ENCODE results near the gene SETD1B. TPM values are rescaled to one million over a fixed set of nuclear protein-coding genes. Genes with fewer than 3 reads are reported as not detected.

SETD1B gene
- total and polyA plus RNA-seq, 2 experiments from 2014 or later, result 2.5 to 3.8 TPM

DNA sequence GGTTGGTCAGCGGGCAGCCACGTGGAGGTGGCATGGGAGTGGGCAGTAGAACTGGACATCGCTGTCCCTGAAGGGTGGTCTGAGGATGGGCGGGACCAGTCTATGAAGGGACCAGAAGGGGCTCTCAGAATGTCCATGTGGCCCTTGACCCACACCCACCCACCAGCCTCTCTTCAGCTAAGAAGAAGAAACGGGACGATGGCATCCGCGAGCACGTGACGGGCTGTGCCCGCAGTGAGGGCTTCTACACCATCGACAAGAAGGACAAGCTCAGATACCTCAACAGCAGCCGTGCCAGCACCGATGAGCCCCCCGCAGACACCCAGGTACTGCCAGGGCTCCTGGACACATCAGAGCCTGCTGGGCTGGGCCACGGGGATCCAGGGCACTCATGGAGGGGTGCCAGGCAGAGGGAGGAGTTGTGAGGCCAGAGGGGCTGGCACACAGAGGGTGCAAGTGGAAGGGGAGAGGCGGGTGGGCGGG, 21.3 kb downstream of the SETD1B start:
- Histone ChIP-seq H3K4me2 (no peak overlapping the region), H3K27ac (no peak overlapping the region), H3K27me3 (no peaks in the 10 kb centered on the region), H4K20me1 (ENCODE audit: insufficient read depth, poor library complexity, severe bottlenecking) (no peaks in the 10 kb centered on the region), H3K4me3 (no peak overlapping the region), H3K79me2 (no peaks in the 10 kb centered on the region), H3K4me1 (ENCODE audit: insufficient read depth) (no peaks in the 10 kb centered on the region), H3K9me2 (replicated peaks; ENCODE audit: insufficient read depth) (no peaks in the 10 kb centered on the region), H3K36me3 (replicated peaks; ENCODE audit: insufficient read depth, low read depth) (no peaks in the 10 kb centered on the region), H3K9me3 (ENCODE audit: low read depth) (no peaks in the 10 kb centered on the region), H2AFZ (no peak overlapping the region)
- TF ChIP-seq, protein P1, sequence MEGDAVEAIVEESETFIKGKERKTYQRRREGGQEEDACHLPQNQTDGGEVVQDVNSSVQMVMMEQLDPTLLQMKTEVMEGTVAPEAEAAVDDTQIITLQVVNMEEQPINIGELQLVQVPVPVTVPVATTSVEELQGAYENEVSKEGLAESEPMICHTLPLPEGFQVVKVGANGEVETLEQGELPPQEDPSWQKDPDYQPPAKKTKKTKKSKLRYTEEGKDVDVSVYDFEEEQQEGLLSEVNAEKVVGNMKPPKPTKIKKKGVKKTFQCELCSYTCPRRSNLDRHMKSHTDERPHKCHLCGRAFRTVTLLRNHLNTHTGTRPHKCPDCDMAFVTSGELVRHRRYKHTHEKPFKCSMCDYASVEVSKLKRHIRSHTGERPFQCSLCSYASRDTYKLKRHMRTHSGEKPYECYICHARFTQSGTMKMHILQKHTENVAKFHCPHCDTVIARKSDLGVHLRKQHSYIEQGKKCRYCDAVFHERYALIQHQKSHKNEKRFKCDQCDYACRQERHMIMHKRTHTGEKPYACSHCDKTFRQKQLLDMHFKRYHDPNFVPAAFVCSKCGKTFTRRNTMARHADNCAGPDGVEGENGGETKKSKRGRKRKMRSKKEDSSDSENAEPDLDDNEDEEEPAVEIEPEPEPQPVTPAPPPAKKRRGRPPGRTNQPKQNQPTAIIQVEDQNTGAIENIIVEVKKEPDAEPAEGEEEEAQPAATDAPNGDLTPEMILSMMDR (IDR thresholded peaks at IDR 0.05; ENCODE audit: poor library complexity), result no peak
- WGBS (ENCODE audit: low lambda C conversion rate, missing lambda C conversion rate), result 95% methylated on average over 17 of the region's 18 CpGs
- no peak for DNase-seq (ENCODE audit: low spot score)

DNA sequence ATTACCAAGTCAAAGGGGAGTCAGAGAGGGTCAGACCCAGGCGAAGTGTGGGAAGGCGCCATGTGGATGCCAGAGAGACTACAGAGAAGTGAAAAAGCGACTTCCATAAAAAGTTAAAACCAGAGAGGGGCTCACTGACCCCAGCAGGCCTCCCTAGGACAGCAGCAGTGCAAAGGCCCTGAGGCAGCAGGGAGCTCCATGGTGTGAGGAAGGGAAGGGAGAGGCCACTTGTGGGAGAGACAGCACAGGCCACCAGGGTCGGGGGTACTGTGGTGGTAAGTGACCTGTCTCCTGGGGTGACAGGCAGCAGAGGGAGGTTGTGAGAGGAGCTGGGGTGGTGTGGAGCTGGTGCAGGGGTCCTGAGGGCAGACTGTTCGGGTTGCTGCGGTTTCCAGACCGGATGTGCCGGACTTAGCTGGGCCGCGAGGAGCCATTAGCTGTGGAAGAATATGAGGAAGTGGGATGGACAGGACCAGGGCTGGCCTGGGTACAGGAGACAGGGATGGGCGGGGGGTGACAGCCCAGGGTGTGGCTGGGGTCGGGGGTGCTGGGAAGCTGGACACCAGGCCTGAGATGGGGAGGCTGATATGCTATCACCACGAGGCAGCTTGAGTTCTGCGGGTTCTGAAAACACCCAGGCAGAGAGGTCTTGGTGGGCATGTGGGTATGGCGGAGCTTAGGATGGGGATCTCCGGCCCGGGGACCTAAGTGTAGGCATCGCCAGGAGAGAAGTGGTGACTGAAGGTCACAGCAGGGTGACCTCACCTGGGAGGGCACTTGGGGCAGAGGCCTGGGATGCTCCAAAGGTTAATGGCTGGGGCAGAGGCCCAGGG, 22.7 kb downstream of the SETD1B start:
- no peak overlapping the region for H3K4me2 ChIP-seq

DNA sequence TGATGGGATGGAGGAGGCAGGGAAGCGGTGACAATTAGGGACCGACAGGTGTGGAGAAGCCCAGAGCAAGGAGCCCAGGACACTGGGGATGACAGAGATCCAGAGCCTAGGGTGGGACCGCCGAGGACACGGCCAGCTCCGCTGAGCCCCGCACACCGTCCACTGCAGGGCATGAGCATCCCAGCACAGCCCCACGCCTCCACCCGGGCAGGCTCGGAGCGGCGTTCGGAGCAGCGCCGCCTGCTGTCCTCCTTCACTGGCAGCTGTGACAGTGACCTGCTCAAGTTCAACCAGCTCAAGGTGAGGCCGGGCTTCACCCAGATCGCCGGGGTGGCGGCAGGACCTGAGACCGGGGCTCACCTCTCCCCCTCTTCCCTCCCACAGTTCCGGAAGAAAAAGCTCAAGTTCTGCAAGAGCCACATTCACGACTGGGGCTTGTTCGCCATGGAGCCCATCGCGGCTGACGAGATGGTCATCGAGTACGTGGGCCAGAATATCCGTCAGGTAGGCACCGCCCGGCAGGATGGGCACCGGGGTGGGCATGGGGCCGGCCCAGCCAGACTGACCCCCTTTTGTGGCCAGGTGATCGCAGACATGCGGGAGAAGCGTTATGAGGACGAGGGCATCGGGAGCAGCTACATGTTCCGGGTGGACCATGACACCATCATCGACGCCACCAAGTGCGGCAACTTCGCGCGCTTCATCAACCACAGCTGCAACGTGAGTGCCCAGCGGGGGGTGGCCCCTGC, 23.7 kb downstream of the SETD1B start:
- DNase-seq (ENCODE audit: low spot score), result no peak
- no peak overlapping the region for H3K27ac ChIP-seq
- TF ChIP-seq, protein P1 (IDR thresholded peaks at IDR 0.05; ENCODE audit: poor library complexity), result no peak
- TF ChIP-seq EZH2 (IDR thresholded peaks at IDR 0.05; ENCODE audit: borderline replicate concordance) (no peak), EZH2phosphoT487 (IDR thresholded peaks at IDR 0.05; ENCODE audit: low read depth, severe bottlenecking, unreplicated experiment) (no peak)
- H3K36me3 ChIP-seq (replicated peaks; ENCODE audit: insufficient read depth, low read depth), result no peaks in the 10 kb centered on the region
- WGBS (ENCODE audit: low lambda C conversion rate, missing lambda C conversion rate), result 97% methylated on average over 46 of the region's 48 CpGs
- no peaks in the 10 kb centered on the region for H3K9me2 ChIP-seq (replicated peaks; ENCODE audit: insufficient read depth)
- no peaks in the 10 kb centered on the region for H4K20me1 ChIP-seq (ENCODE audit: insufficient read depth, poor library complexity, severe bottlenecking)
- H2AFZ ChIP-seq, result no peak overlapping the region
- H3K4me1 ChIP-seq (ENCODE audit: insufficient read depth), result no peaks in the 10 kb centered on the region
- no peaks in the 10 kb centered on the region for H3K9me3 ChIP-seq (ENCODE audit: low read depth)
- no peak overlapping the region for H3K4me3 ChIP-seq
- H3K79me2 ChIP-seq, result no peaks in the 10 kb centered on the region
- no peak overlapping the region for H3K4me2 ChIP-seq
- no peaks in the 10 kb centered on the region for H3K27me3 ChIP-seq

More for the DNA sequence above, 22.7 kb downstream of the SETD1B start:
- no peaks in the 10 kb centered on the region for H3K36me3 ChIP-seq (replicated peaks; ENCODE audit: insufficient read depth, low read depth)
- H2AFZ ChIP-seq, result no peak overlapping the region
- no peaks in the 10 kb centered on the region for H3K27me3 ChIP-seq
- no peaks in the 10 kb centered on the region for H3K79me2 ChIP-seq
- H3K4me1 ChIP-seq (ENCODE audit: insufficient read depth), result no peaks in the 10 kb centered on the region
- no peak for DNase-seq (ENCODE audit: low spot score)
- WGBS (ENCODE audit: low lambda C conversion rate, missing lambda C conversion rate), result 93% methylated on average over 18 of the region's 18 CpGs
- no peaks in the 10 kb centered on the region for H3K9me3 ChIP-seq (ENCODE audit: low read depth)
- H4K20me1 ChIP-seq (ENCODE audit: insufficient read depth, poor library complexity, severe bottlenecking), result no peaks in the 10 kb centered on the region
- H3K4me3 ChIP-seq, result no peak overlapping the region
- H3K27ac ChIP-seq, result no peak overlapping the region
- TF ChIP-seq EZH2phosphoT487 (IDR thresholded peaks at IDR 0.05; ENCODE audit: low read depth, severe bottlenecking, unreplicated experiment), result no peak
- TF ChIP-seq, protein P1 (IDR thresholded peaks at IDR 0.05; ENCODE audit: poor library complexity), result no peak
- no peak for TF ChIP-seq EZH2 (IDR thresholded peaks at IDR 0.05; ENCODE audit: borderline replicate concordance)
- no peaks in the 10 kb centered on the region for H3K9me2 ChIP-seq (replicated peaks; ENCODE audit: insufficient read depth)
